Measurements from ENCODE around the gene RNASE7.
"Not testable (repeated sequence)": the region's sequence is repeated elsewhere in the genome, so short reads cannot be mapped to it uniquely, and the experiment has no call there.

RNASE7 gene

DNA sequence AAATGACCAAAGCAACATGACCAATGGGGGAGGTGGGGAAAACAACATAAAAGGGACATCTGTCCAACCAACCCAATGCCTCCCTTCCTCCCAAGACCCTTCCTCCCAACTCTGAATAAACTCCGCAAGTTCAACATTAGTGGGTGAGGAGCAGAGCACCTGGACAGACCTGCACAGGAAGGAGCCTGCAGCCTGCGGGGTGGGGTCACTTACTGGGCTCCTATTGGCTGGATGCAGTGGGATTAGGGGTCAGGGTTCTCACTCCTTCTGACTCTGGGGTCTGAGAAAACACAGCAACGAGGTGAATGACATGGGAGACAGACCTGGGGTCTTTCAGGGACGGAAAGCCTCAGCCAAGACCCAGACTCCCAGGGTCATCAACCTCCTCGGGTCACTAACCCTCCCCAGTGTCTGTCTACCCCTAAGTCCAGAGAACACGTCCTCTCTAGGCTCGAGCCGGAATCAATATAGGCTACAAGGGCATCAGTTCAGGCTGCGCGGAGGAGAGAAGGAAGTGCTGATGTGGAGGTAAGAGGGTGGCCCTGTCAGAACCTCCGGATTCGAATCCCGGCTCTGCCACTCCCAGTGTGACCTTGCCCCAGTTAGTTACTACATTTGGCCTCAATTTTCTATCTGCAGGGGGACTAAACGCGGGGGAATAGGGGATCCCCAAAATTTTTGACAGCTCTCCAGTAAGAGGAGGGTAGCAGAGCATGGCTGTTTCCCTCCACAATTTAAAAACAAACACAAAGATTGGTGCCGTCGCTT lies 18.2 kb upstream of the RNASE7 start:
- DNase-seq, result no peak

DNA sequence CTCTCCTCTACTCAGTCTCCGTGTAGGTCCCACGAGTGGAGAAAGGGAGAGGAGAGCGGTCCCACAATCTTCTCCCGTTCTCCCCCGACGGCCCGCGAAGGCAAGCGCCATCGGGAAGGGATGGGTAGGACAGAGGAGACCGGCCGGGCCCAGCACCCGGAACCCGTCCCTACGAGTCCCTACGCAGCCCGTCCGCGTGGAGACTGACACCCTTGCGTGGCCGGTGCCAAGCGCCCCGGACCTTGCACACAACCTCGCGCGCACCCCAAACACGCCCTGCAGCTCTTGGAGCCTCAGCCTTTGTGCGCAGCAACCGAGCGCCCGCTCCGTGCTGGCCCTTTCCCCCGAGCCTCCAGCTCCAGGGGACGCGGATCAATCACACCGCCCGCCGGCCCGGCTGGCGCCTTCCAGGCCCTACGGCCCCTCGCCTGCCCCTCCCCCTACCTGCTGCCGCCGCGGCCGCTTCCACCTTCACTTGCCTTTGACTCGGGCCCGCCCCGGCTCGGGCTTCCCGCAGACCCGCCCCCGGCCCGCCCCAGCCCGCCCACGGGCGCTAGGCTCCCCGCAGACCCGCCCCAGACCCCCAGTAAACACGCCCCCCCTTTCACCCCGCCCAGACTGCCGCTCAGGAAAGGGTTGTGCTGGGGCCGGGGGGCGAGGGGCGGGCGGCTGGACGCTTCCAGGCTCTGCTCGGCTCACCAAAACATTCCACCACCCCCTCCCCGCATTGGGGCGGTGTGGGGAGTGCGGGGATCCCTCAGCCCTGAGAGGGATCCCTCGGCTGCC lies 17.4 kb upstream of the RNASE7 start, which contains the start of gene NDRG2:
Gene NDRG2, minus strand, starts transcription at position 477 of the 786 bp plus-strand sequence. CDS start 1,746 bp downstream, outside the sequence.
- DNase-seq, result no peak

DNA sequence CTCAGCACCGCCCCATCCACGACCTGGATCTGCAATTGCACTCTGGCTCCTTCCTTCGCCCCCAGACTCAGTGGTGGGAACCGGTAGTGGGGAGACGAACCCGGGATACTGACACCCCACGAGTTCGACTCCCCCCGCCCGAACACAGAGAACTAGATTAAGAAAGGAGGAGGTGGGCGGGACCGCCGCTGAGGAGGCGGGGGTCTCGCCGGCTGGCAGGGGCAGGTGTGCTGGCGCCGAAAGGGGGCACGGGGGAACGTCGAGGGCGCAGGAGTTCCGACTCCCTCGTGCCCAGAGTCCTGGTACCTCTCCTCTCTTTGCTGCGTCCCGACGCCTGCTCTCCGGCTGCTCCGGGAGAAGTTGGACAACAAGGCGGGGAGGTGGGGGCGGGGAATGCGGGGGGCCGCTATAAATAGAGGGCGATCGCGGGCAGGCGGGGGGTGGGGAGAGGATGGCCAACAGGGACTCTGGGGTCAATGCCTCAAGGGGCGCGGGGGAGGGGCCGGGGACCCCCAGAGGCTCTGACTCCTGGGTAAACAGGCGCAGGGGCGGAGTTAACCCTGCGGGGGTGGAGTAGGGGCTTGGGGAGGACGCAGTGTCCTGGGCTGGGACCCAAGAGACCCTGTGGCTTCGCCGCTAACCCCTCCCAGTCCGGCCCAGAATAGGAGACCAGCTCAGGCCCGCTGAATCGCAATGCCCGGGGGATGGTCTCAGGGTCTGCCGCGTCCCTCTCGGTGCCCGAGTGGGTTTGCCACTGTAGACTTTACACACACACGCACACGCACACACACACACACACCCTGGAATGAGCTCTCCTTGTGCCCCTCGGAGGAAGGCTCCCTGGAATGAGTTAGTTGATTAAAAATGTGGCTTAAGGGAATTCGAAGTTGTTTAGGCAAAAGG lies 16.5 kb upstream of the RNASE7 start:
- no peak for DNase-seq

DNA sequence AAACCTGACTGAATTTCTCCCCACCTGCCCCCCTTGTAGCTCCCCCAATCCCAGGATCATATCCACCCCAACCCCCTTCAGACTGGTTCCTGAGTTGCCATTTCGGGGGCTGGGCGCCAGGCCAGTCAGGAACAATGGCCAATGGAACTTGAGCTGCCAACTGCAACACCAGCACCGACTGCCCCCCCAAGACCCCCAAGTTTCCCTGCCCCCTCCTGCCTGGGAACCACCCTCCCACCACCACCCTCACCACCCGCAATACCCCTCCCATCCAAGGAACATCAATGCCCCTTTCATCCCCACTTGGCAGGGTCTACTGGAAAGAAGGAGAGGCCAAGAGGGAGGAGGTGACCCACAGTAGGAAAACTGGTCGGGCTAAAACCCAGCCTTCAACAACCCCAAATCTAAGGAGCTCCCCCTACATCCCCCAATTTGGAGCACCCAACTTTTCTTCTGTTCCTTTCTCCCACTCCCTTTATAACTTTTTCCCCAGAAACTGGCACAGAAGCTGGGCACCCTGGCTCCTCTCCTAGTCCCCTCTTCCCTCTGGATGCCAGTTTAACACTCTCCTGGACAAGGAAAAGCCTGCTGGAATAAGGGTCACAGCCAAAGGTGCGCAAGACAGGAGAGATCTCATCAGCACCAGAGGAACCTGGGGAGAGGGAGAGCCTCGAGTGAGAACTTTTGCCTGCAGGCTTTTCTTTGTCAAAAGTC lies 15.7 kb upstream of the RNASE7 start:
- DNase-seq, result no peak

DNA sequence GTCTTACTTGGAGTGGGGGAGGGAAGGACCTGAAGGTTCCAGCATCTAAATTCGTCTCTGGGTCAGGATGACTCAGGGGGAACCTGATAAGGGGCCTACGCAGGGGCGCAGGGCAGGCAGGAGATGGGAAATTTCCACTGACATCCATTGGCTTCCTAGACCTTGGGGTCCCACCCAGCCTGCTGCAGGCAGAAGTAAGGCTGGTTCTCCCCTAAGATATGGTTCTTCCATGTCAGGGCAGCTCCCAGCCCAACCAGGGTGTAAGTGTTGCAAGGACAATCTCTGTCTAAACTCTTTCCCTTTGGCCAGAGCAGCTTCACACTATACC lies 15.2 kb upstream of the RNASE7 start:
- DNase-seq, result no peak

DNA sequence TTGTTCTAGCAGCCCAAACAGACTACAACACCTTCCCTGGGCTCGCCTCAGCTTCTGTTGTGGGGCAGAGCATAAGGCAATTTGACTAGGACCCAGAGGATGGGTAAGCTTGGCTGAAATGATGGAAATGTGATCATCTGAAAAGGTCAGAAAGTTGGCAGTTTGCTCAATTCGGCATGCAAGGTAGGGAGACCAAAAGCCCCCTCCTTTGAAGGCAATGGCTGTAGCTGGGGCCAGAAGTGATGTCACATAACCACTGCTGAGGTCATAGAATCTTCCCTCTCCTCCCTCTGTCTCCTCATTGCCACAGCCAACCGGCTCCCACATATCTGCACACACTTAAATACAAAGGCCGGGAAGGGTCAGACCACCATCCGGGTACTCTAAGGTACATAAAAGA lies 12.2 kb upstream of the RNASE7 start, which contains the start of gene TPPP2:
Gene TPPP2, plus strand, starts transcription at position 301 of the 400 bp plus-strand sequence. CDS start 365 bp downstream, outside the sequence.
- no peak for DNase-seq

DNA sequence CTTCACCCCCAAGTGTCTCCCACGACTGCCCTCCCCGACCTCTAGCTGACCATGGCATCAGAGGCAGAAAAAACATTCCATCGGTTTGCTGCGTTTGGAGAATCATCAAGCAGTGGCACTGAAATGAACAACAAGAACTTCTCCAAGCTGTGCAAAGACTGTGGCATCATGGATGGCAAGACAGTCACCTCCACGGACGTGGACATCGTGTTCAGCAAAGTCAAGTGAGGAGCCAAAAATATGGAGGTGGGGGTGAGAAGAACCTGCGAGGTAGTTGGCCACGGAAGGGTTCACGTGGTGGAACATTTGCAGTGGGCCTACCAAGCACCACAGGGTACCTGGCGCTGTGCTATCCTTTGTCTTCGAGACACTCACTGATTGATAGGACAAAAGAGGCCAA lies 11.6 kb upstream of the RNASE7 start:
- DNase-seq, result no peak

DNA sequence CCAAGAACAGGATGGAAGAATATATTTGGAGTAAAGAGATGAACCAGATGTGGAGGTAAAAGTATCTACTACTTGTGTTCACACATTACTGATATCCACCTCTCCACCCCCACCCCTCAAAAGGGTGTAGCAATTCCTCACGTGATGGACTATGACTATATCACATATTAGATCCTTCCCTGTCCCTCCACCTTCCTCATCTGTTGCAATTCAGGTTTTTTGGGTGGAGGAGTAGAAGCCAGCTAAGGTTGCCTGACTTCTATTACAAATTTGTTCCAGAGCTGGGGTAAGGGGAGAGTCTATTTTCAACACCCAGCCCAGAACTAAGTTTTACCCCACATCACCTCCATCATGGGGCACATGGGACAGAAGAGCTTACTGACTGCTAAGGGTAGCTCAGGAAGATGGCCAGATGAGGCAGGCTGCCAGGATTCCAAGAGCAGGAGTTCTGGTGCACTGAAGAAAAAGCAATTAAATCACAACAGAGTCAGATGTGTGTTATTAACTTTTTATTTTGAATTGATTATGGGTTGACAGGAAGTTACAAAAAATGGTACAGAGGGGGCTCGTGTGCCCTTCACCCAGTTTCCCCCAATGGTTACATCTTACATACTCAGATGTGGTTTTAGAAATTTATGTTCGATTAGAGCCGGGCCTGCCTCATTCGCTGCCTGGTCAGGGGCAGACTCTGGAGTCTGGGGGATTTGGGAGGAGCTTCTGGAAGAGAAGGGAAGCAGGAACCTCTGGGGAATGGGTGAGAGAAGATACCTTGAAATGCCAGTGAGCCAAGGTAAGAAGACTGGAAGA lies 9.6 kb upstream of the RNASE7 start:
- no peak for DNase-seq

DNA sequence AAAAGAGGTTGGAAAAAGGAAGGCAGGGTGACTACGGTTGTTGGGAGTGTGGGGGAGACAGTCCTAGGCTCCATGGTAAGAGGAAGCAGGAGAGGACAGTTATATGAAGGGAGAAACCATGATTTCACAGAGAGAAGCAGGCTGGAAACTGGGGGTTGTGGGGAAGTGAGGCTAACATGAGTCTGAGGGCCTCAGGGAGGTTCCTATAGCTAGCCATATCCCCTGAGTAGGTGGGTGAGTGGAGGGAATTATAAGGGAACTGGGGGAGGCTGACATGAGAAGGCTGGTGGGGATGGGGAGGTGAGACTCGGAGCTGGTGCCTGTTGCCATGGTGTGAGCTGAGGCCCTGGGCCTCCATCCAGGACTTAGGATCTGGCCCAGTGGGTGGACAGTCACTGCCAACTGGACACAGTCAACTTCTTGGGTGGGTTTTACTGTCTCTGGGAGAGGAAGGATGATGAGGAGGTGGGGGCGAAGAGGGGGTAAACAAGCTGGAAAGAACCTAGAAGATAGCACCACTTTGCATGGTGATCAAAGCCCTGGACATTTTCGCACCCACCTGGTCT lies 8.9 kb upstream of the RNASE7 start:
- no peak for DNase-seq

DNA sequence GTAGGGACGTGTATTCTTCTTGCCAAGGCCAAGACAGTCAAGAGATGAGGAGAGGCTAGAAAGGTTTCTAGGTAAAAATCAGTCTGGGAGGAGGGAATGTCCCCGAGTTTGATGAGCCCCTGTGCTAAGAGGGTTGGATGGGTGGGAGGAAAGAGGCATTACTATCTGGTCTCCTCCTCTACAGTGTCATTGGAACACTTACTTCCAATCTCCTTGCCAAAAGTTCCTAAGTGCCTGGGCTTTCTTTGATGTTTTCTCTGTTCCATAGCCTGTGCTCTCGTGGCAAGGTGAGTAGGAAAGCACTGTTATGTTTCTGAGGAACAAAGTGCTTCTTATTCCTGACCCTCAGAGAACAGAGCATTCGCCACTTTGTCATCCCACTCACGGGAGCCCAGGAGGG lies 7.5 kb upstream of the RNASE7 start, which contains the start of gene RNASE13:
Gene RNASE13, minus strand, starts transcription at position 101 of the 400 bp plus-strand sequence. CDS start 519 bp downstream, outside the sequence.
- no peak for DNase-seq

DNA sequence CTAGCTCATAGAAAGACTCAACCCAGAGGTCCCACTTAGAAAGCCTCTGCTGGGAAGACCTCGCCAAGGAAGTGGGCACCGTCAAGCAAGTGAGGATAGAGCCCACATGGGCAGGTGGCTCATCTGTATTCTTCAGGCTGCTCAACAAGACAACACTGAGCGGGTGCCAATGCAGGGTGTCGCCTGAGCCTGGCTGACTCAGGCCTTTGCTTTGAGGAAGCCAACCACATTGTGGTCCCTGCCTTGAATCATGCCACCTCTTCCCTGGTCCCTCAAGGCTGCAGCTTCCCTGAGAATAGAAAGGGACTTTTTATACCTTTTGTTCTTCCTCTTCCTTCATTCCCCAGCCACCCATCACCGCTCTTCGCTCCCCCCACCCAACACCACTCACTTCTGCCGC lies 5.4 kb upstream of the RNASE7 start:
- DNase-seq, result no peak

DNA sequence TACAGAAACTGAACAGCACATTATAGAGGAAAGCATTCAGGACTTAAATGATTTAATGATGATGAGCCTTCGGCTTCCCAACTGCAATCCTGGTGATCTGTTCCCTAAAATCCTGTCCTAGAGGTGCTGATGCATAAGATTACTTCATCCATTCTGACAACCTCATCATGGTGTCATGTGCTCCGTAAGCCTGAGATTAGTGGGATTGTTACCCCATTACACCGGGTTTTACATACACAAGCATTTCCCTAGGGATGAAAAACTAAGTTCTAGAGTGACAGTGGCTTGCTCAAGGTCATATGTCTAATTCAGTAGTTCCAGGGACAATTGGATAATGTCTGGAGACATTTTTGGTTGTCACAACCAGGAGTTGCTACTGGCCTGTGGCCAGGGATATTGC lies 5.0 kb upstream of the RNASE7 start:
- DNase-seq, result no peak

- DNase-seq, result no peak
Observed at GRCh38 chr14:21038441-21039422, 3.4 kb upstream of the RNASE7 start.

GRCh38 chr14:21039585-21040369 lies 2.4 kb upstream of the RNASE7 start:
- peak; percentile 79 for DNase-seq

DNA sequence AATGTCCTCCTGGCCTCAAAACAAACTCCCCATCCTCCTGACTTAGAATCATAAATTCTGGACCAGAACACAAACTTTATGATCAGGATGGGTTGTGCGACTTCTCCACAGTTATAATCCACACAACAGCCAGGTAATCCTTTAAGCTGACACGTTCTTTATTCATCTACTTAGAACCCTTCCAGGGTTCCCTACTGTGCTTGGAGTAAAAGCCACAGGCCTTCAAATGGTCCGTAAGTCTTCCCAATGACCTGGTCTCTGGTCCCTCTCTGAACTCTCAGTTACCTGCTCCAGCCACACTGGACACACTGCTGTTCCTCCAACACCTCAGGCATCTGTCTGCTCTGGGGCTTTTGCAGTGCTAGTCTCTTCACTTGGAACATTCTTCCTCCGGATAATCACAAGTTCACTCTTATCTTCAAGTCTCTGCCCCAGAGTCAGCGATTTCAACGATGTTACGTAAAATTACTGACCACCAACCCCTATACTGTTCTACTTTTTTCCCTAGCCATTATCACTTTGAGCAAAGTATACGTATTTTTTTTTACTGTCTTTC lies 1.7 kb upstream of the RNASE7 start:
- DNase-seq, result no peak

GRCh38 chr14:21040941-21041340 lies 1.2 kb upstream of the RNASE7 start:
- not testable (repeated sequence) for DNase-seq

DNA sequence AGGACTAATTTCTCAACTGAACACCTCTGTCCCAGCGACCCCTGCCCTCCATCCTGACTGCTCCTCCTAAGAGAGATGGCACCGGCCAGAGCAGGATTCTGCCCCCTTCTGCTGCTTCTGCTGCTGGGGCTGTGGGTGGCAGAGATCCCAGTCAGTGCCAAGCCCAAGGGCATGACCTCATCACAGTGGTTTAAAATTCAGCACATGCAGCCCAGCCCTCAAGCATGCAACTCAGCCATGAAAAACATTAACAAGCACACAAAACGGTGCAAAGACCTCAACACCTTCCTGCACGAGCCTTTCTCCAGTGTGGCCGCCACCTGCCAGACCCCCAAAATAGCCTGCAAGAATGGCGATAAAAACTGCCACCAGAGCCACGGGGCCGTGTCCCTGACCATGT lies 756 bp downstream of the RNASE7 start:
- DNase-seq, result no peak

DNA sequence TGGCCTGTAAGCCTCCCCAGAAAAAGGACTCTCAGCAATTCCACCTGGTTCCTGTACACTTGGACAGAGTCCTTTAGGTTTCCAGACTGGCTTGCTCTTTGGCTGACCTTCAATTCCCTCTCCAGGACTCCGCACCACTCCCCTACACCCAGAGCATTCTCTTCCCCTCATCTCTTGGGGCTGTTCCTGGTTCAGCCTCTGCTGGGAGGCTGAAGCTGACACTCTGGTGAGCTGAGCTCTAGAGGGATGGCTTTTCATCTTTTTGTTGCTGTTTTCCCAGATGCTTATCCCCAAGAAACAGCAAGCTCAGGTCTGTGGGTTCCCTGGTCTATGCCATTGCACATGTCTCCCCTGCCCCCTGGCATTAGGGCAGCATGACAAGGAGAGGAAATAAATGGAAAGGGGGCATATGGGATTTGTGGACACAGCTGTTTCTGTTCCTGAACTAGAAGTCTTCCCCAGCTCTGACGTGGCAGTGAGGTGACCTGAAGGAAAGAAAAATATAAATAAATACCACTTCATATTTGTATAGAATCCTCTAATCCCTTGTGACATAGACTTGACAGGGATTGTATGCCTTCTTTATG lies 1.3 kb downstream of the RNASE7 start:
- no peak for DNase-seq
